ENCODE measurements around the gene ADORA2A.

Gene ADORA2A

GRCh38 chr22:24474649-24475255, 47.4 kb downstream of the ADORA2A start:
- H3K27ac ChIP-seq (ENCODE audit: low read depth, low read length) = no peak overlapping the region
- TF ChIP-seq EZH2phosphoT487 (conservative IDR thresholded peaks at IDR 0.05; ENCODE audit: low read length) = no peak
- no peak overlapping the region for H3K4me2 ChIP-seq (ENCODE audit: low read depth, low read length, poor library complexity, severe bottlenecking)
- H3K36me3 ChIP-seq (ENCODE audit: low read length) = no peaks in the 10 kb centered on the region
- H4K20me1 ChIP-seq (ENCODE audit: low read depth, low read length) = no peaks in the 10 kb centered on the region
- no peaks in the 10 kb centered on the region for H3K27me3 ChIP-seq (ENCODE audit: low read length)
- H3K9me3 ChIP-seq (ENCODE audit: insufficient read depth, low read length) = peaks cover 4% of the 10 kb centered on the region; the same call in 1 of the 2 replicates
- H3K4me3 ChIP-seq (ENCODE audit: insufficient read depth, low read length, poor library complexity, severe bottlenecking) = no peak overlapping the region
- H2AFZ ChIP-seq (ENCODE audit: low read depth, low read length, severe bottlenecking) = no peak overlapping the region
- no peak overlapping the region for H3K9ac ChIP-seq (ENCODE audit: low read length)
- H3K79me2 ChIP-seq (ENCODE audit: insufficient read depth, low read length) = no peaks in the 10 kb centered on the region
- H3K9me2 ChIP-seq (replicated peaks; ENCODE audit: insufficient read depth, low read length) = no peaks in the 10 kb centered on the region
- no peaks in the 10 kb centered on the region for H3F3A ChIP-seq (ENCODE audit: insufficient read depth)

DNA sequence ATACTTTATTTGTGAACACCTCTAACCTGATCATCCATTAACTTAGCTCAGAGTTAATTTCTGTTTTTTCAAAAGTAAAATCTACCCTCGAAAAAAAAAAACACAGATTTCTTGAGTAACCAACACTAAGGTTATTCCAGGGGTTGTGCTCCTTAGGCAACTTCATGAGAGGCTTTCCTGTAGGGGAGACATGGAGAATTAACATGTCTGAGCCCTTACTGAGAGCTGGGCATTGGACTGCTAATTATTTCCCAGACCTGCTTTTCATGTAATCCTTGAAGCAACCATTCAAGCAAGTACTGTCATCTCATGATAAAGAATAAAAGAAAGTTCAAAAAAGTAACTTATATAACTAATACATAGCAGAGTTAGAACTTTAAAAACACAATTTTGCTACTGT, 54.2 kb downstream of the ADORA2A start:
- H3K36me3 ChIP-seq (ENCODE audit: low read length) = no peaks in the 10 kb centered on the region
- H3F3A ChIP-seq (ENCODE audit: insufficient read depth) = no peaks in the 10 kb centered on the region
- no peak overlapping the region for H3K4me3 ChIP-seq (ENCODE audit: insufficient read depth, low read length, poor library complexity, severe bottlenecking)
- H3K27ac ChIP-seq (ENCODE audit: low read depth, low read length) = no peak overlapping the region
- H3K4me2 ChIP-seq (ENCODE audit: low read depth, low read length, poor library complexity, severe bottlenecking) = no peak overlapping the region
- TF ChIP-seq CTCF (IDR thresholded peaks at IDR 0.05; ENCODE audit: insufficient read depth, low read length, poor library complexity, severe bottlenecking) = no peak
- TF ChIP-seq EZH2phosphoT487 (conservative IDR thresholded peaks at IDR 0.05; ENCODE audit: low read length) = no peak
- no peaks in the 10 kb centered on the region for H3K27me3 ChIP-seq (ENCODE audit: low read length)
- H3K9me3 ChIP-seq (ENCODE audit: insufficient read depth, low read length) = no peaks in the 10 kb centered on the region
- no peak overlapping the region for H2AFZ ChIP-seq (ENCODE audit: low read depth, low read length, severe bottlenecking)
- no peaks in the 10 kb centered on the region for H4K20me1 ChIP-seq (ENCODE audit: low read depth, low read length)
- H3K9me2 ChIP-seq (replicated peaks; ENCODE audit: insufficient read depth, low read length) = no peaks in the 10 kb centered on the region
- H3K79me2 ChIP-seq (ENCODE audit: insufficient read depth, low read length) = no peaks in the 10 kb centered on the region
- H3K9ac ChIP-seq (ENCODE audit: low read length) = no peak overlapping the region

DNA sequence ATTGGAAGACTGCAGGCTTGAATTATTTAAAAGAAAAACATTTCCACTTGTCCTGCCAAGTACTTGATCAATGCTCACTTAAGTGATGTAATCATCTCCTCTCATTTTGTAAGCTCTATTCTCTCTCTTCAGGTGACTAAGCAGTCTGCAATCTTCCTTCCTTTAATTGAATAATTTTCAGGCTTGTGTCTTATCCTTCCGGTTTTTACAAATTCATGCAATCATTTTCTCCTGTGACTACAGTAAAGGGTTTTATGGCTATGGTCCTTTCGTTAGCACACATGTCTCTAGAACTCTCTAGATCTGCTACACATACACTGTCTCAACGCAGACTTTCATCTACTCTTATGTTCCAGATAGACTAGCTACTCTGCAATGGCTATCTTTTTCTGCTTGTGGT, 55.2 kb downstream of the ADORA2A start:
- H3K9me3 ChIP-seq (ENCODE audit: insufficient read depth, low read length) = no peaks in the 10 kb centered on the region
- H3K36me3 ChIP-seq (ENCODE audit: low read length) = no peaks in the 10 kb centered on the region
- no peaks in the 10 kb centered on the region for H3K79me2 ChIP-seq (ENCODE audit: insufficient read depth, low read length)
- H2AFZ ChIP-seq (ENCODE audit: low read depth, low read length, severe bottlenecking) = no peak overlapping the region
- no peak overlapping the region for H3K27ac ChIP-seq (ENCODE audit: low read depth, low read length)
- H3K4me2 ChIP-seq (ENCODE audit: low read depth, low read length, poor library complexity, severe bottlenecking) = no peak overlapping the region
- no peaks in the 10 kb centered on the region for H3F3A ChIP-seq (ENCODE audit: insufficient read depth)
- H3K27me3 ChIP-seq (ENCODE audit: low read length) = no peaks in the 10 kb centered on the region
- no peak overlapping the region for H3K9ac ChIP-seq (ENCODE audit: low read length)
- no peaks in the 10 kb centered on the region for H4K20me1 ChIP-seq (ENCODE audit: low read depth, low read length)
- no peaks in the 10 kb centered on the region for H3K9me2 ChIP-seq (replicated peaks; ENCODE audit: insufficient read depth, low read length)
- no peak overlapping the region for H3K4me3 ChIP-seq (ENCODE audit: insufficient read depth, low read length, poor library complexity, severe bottlenecking)
- TF ChIP-seq EZH2phosphoT487 (conservative IDR thresholded peaks at IDR 0.05; ENCODE audit: low read length) (no peak), CTCF (IDR thresholded peaks at IDR 0.05; ENCODE audit: insufficient read depth, low read length, poor library complexity, severe bottlenecking) (no peak)

DNA sequence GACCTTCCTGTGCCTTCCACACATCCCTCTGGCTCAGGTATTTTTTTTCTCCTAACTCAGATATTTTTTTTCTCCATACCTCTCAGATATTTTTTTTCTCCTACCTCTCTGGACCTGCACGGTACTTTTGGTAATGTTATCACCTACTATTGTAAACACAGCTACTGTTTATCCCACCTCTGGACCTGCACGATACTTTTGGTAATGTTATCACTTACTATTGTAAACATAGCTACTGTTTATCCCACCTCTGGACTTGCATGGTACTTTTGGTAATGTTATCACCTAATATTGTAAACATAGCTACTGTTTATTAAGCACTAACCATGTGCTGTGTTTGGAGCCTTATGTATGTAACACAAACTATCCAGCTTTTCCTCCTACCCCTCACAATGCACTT, 55.6 kb downstream of the ADORA2A start:
- Histone ChIP-seq H3F3A (ENCODE audit: insufficient read depth) (no peaks in the 10 kb centered on the region), H3K79me2 (ENCODE audit: insufficient read depth, low read length) (no peaks in the 10 kb centered on the region), H3K9ac (ENCODE audit: low read length) (no peak overlapping the region), H3K36me3 (ENCODE audit: low read length) (no peaks in the 10 kb centered on the region), H4K20me1 (ENCODE audit: low read depth, low read length) (no peaks in the 10 kb centered on the region), H3K27ac (ENCODE audit: low read depth, low read length) (no peak overlapping the region), H3K27me3 (ENCODE audit: low read length) (no peaks in the 10 kb centered on the region), H3K4me3 (ENCODE audit: insufficient read depth, low read length, poor library complexity, severe bottlenecking) (no peak overlapping the region), H2AFZ (ENCODE audit: low read depth, low read length, severe bottlenecking) (no peak overlapping the region), H3K9me3 (ENCODE audit: insufficient read depth, low read length) (no peaks in the 10 kb centered on the region), H3K9me2 (replicated peaks; ENCODE audit: insufficient read depth, low read length) (no peaks in the 10 kb centered on the region), H3K4me2 (ENCODE audit: low read depth, low read length, poor library complexity, severe bottlenecking) (no peak overlapping the region)
- TF ChIP-seq EZH2phosphoT487 (conservative IDR thresholded peaks at IDR 0.05; ENCODE audit: low read length) = no peak
- TF ChIP-seq CTCF (IDR thresholded peaks at IDR 0.05; ENCODE audit: insufficient read depth, low read length, poor library complexity, severe bottlenecking) = no peak
